ENCODE measurements around the gene GFRA1.

- TF ChIP-seq CTCF (IDR thresholded peaks at IDR 0.05; ENCODE audit: low read length), result no peak
- no peak for TF ChIP-seq EZH2 (IDR thresholded peaks at IDR 0.05; ENCODE audit: borderline replicate concordance, low read length)
Measured at GRCh38 chr10:116300542-116300941, 27.5 kb upstream of the GFRA1 start.

Measured in OCI-LY1 (cell line).